AG09319 (cell line): Measurements from ENCODE around the gene TSPAN5.

Experiments used
- DNase-seq: peaks from one replicate; pipeline ENCODE4 v3.0.0-alpha.2; 2010; ENCODE audit warnings: low read depth; ENCODE audit errors: extremely low read depth
- CTCF ChIP-seq: IDR thresholded peaks from 2 replicates; pipeline ENCODE4 v1.5.1; 2011; ENCODE audit warnings: low read depth, mild to moderate bottlenecking, inconsistent platforms, low read length, moderate library complexity

TSPAN5 gene

GRCh38 chr4:98470831-98471230 is 187.6 kb downstream of the TSPAN5 start:
- no peak for TF ChIP-seq CTCF
- DNase-seq: no peak

- no peak for TF ChIP-seq CTCF
- DNase-seq: no peak
Observed at GRCh38 chr4:98470366-98470765, 188.0 kb downstream of the TSPAN5 start.

GRCh38 chr4:98469771-98470170 is 188.6 kb downstream of the TSPAN5 start:
- no peak for DNase-seq
- TF ChIP-seq CTCF: no peak

GRCh38 chr4:98468709-98469108 is 189.7 kb downstream of the TSPAN5 start:
- no peak for DNase-seq

GRCh38 chr4:98467627-98468072 is 190.8 kb downstream of the TSPAN5 start:
- TF ChIP-seq CTCF: peak; percentile 79
- peak; percentile 84 for DNase-seq

More at GRCh38 chr4:98468709-98469108, 189.7 kb downstream of the TSPAN5 start:
- no peak for TF ChIP-seq CTCF

GRCh38 chr4:98466868-98467599 is 191.4 kb downstream of the TSPAN5 start:
- DNase-seq: no peak

More at GRCh38 chr4:98466868-98467599, 191.4 kb downstream of the TSPAN5 start:
- no peak for TF ChIP-seq CTCF
